Neutrophil (primary cell): ENCODE measurements around the gene PITPNC1.

Experiments
- H3K27ac ChIP-seq: fragments of 200-600 bp; sonication (generic); 2 replicates; pipeline ENCODE4 v1.5.1; 2016; ENCODE audit warnings: mild to moderate bottlenecking, moderate library complexity
- H3K27me3 ChIP-seq: fragments of 200-600 bp; sonication (generic); 2 replicates; pipeline ENCODE4 v1.6.0; 2016; ENCODE audit warnings: mild to moderate bottlenecking
- H3K36me3 ChIP-seq: fragments of 200-600 bp; sonication (generic); 2 replicates; pipeline ENCODE4 v1.5.1; 2017
- H3K4me1 ChIP-seq, 2 experiments: fragments of 200-600 bp in 1 of 2; sonication (generic) in 1 of 2; 1 replicate in 1 of 2; 2 replicates in 1 of 2; pipeline versions ENCODE4 v1.5.1 to v1.6.1; 2013 to 2016; ENCODE audit warnings: low read depth in 1 of 2, low read length in 1 of 2, mild to moderate bottlenecking in 1 of 2, moderate library complexity in 1 of 2; ENCODE audit not compliant: control insufficient read depth in 1 of 2, insufficient read depth in 1 of 2
- H3K4me3 ChIP-seq, 2 experiments: fragments of 200-600 bp in 1 of 2; sonication (generic) in 1 of 2; 1 replicate in 1 of 2; 2 replicates in 1 of 2; pipeline ENCODE4 v1.5.1; 2013 to 2016; ENCODE audit warnings: low read depth in 1 of 2, low read length in 1 of 2, mild to moderate bottlenecking in 1 of 2, moderate library complexity in 1 of 2
- H3K9me3 ChIP-seq: fragments of 200-600 bp; sonication (generic); 2 replicates; pipeline ENCODE4 v1.5.1; 2016
- CTCF ChIP-seq: fragments of 200-600 bp; sonication (generic); IDR thresholded peaks from 2 replicates; pipeline ENCODE4 v1.5.1; 2016; ENCODE audit warnings: antibody characterized with exemption

The PITPNC1 gene

GRCh38 chr17:67532326-67532871, 155.3 kb downstream of the PITPNC1 start:
- H3K9me3 ChIP-seq = no peaks in the 10 kb centered on the region
- no peaks in the 10 kb centered on the region for H3K4me1 ChIP-seq
- no peaks in the 10 kb centered on the region for H3K36me3 ChIP-seq
- no peak overlapping the region for H3K4me3 ChIP-seq
- TF ChIP-seq CTCF = no peak
- no peaks in the 10 kb centered on the region for H3K27me3 ChIP-seq
- no peak overlapping the region for H3K27ac ChIP-seq

- TF ChIP-seq CTCF = no peak
- H3K4me1 ChIP-seq = no peaks in the 10 kb centered on the region
- H3K27me3 ChIP-seq = no peaks in the 10 kb centered on the region
- no peaks in the 10 kb centered on the region for H3K36me3 ChIP-seq
- no peaks in the 10 kb centered on the region for H3K9me3 ChIP-seq
- H3K4me3 ChIP-seq = no peak overlapping the region
- no peak overlapping the region for H3K27ac ChIP-seq
These were observed 157.9 kb downstream of the PITPNC1 start for GRCh38 chr17:67534941-67535340.

- no peaks in the 10 kb centered on the region for H3K9me3 ChIP-seq
- H3K27me3 ChIP-seq = no peaks in the 10 kb centered on the region
- no peaks in the 10 kb centered on the region for H3K4me1 ChIP-seq
- no peak for TF ChIP-seq CTCF
- no peak overlapping the region for H3K27ac ChIP-seq
- H3K36me3 ChIP-seq = no peaks in the 10 kb centered on the region
- H3K4me3 ChIP-seq = no peak overlapping the region
These were observed 165.4 kb downstream of the PITPNC1 start for GRCh38 chr17:67542219-67543114.

GRCh38 chr17:67544364-67544955, 167.4 kb downstream of the PITPNC1 start:
- Histone ChIP-seq H3K4me3 (no peak overlapping the region), H3K27ac (no peak overlapping the region), H3K27me3 (no peaks in the 10 kb centered on the region), H3K36me3 (no peaks in the 10 kb centered on the region), H3K9me3 (no peaks in the 10 kb centered on the region), H3K4me1 (peaks cover 6 to 7% of the 10 kb centered on the region in 2 experiments)
- no peak for TF ChIP-seq CTCF

- no peak for TF ChIP-seq CTCF
- no peaks in the 10 kb centered on the region for H3K36me3 ChIP-seq
- H3K27ac ChIP-seq = no peak overlapping the region
- H3K4me3 ChIP-seq = no peak overlapping the region
- H3K27me3 ChIP-seq = no peaks in the 10 kb centered on the region
- peaks cover 12 to 16% of the 10 kb centered on the region in 2 experiments for H3K4me1 ChIP-seq
- H3K9me3 ChIP-seq = no peaks in the 10 kb centered on the region
These were observed 169.8 kb downstream of the PITPNC1 start for GRCh38 chr17:67546578-67547527.
